HPDE6-E6E7 (cell line): ENCODE measurements around the gene MYH16.
"Not testable (repeated sequence)": the region's sequence is repeated elsewhere in the genome, so short reads cannot be mapped to it uniquely, and the experiment has no call there.

Experiments
- DNase-seq: peaks from one replicate; pipeline ENCODE4 v3.0.0; 2011; ENCODE audit warnings: missing footprints; ENCODE audit errors: extremely low spot score

Gene MYH16

DNA sequence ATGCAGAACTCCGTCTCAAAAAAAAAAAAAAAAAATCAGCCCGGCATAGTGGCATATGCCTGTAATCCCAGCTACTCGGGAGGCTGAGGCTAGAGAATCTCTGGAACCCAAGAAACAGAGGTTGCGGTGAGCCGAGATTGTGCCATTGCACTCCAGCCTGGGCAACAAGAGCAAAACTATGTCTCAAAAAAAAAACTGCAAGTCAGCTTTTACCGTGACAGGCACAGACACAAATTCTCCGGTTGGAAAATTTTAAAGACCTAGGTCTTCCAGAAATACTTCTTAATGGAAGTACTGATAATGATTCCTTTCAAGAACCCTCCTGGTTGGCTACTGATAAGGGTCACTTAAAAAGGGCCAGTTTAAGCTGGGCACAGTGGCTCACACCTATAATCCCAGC, 82.5 kb downstream of the MYH16 start:
- no peak for DNase-seq

DNA sequence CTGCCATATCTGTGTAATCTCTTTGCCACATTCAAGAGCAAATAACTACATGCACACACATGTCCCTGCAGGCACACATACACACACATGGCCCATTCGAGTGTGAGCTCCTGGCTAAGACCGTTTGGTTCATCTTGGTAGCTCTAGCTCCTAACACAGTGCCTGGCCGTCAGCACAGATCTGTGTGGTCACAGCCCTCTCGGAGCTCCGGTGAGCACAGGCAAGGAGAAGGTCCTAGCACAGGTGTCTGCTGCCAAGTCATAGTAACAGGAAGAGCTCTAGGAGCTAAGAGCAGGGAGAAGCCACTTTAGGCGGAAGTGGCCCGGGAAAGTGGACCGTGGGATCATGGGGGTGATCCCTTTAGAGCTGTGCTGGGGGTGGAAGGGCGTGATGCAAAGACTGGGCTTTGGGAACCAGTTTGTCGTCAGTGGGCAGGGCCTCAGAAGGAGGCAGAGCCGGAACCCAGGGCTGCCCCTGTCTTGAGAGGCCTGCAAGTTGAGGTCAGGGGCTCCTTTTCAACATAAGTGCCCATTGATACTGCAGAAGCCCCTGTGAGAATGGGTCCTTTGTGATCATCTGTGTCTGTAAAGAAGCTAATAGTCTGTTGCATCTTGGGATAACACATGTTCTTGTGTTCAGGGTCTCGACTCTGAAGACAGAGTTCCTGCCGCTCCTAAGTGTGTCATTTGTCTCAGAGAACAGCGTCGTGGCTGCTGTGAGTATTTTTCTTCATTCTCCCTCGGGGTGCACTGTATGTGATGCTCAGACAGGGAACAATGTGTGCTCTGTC, 85.3 kb downstream of the MYH16 start:
- DNase-seq = no peak

DNA sequence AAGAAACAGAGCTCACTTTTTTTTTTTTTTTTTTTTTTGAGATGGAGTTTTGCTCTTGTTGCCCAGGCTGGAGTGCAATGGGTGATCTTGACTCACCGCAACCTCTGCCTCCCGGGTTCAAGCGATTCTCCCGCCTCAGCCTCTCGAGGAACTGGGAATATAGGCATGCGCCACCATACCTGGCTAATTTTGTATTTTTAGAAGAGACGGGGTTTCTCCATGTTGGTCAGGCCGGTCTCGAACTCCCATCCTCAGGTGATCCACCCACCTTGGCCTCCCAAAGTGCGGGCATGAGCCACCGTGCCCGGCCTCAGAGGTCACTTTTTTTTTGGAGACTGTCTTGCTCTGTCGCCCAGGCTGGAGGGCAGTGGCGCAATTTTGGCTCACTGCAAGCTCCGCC, 85.9 kb downstream of the MYH16 start:
- not testable (repeated sequence) for DNase-seq

DNA sequence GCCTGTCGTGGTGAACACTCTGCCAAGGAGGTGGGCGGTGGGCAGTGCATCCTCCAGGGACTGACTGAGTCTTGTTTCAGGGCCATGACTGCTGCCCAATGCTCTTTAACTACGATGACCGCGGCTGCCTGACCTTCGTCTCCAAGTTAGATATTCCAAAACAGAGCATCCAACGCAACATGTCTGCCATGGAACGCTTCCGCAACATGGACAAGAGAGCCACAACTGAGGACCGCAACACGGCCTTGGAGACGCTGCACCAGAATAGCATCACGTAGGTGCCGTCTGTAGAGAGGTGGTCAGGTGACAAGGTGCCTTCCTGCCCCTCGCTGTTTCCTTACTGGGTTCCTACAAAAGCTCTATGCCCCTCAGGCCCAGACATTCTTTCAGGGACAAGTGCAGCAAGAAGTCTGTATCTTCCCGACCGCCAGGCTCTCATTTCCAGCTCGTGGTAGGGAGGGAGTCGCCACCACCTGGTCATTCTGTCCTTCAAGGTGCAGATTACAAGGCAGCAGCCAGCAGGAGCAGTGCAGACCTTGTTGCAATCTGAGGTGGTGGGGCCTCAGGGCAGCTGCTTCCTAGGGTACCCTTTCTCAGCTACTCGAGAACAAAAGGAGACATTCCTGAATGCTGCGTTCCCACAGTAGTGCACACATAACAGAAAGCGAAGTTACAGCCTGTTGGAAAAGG, 87.0 kb downstream of the MYH16 start:
- DNase-seq = no peak
